CD4-positive, CD25-positive, alpha-beta regulatory T cell (primary cell): Measurements from ENCODE around the gene NOC3L. TPM values are rescaled to one million over a fixed set of nuclear protein-coding genes. Genes with fewer than 3 reads are reported as not detected.

Experiments used
- ATAC-seq, 2 donors: fragments of 150-1000 bp; cut with Tn5 transposase; one replicate each; pipeline ENCODE4 v1.10.0; 2021; ENCODE audit warnings: low read depth in 2 of 2, moderate number of reproducible peaks in 2 of 2, moderate library complexity in 1 of 2
- DNase-seq, 3 donors: peaks; one replicate each; pipeline versions ENCODE4 v3.0.0 to v3.0.0-alpha.2; 2012 to 2022; ENCODE audit warnings: mixed read lengths in 1 of 3
- H3K27ac ChIP-seq: one replicate; pipeline ENCODE4 v1.7.0; 2013; ENCODE audit warnings: mild to moderate bottlenecking, low read length; ENCODE audit not compliant: insufficient read depth, poor library complexity, severe bottlenecking
- H3K27me3 ChIP-seq: one replicate; pipeline ENCODE4 v1.7.0; 2013; ENCODE audit warnings: low read length; ENCODE audit not compliant: control insufficient read depth, insufficient read depth
- H3K36me3 ChIP-seq: one replicate; pipeline ENCODE4 v1.7.0; 2013; ENCODE audit warnings: mild to moderate bottlenecking, low read length, moderate library complexity; ENCODE audit not compliant: control insufficient read depth, insufficient read depth
- H3K4me1 ChIP-seq: 2 replicates; pipeline ENCODE4 v1.7.0; 2013; ENCODE audit warnings: mild to moderate bottlenecking, low read length; ENCODE audit not compliant: insufficient read depth, control insufficient read depth, poor library complexity, severe bottlenecking
- H3K4me3 ChIP-seq: one replicate; pipeline ENCODE4 v1.7.0; 2013; ENCODE audit warnings: low read depth, mild to moderate bottlenecking, low read length, moderate library complexity
- H3K9me3 ChIP-seq, 2 experiments: 1 replicate in 1 of 2; 2 replicates in 1 of 2; pipeline ENCODE4 v1.7.0; 2013; ENCODE audit warnings: low read length in 2 of 2, mild to moderate bottlenecking in 1 of 2, moderate library complexity in 1 of 2; ENCODE audit not compliant: control insufficient read depth in 2 of 2
- H3K27ac Mint-ChIP-seq, 3 donors: one replicate each; pipeline ENCODE4 v1.8.0; 2020 to 2022; ENCODE audit warnings: mild to moderate bottlenecking in 3 of 3, mixed read lengths in 3 of 3, moderate library complexity in 2 of 3
- H3K27me3 Mint-ChIP-seq: one replicate; pipeline ENCODE4 v1.8.0; 2022; ENCODE audit warnings: mild to moderate bottlenecking, mixed read lengths
- H3K36me3 Mint-ChIP-seq: one replicate; pipeline ENCODE4 v1.8.0; 2020; ENCODE audit warnings: mixed read lengths
- H3K4me1 Mint-ChIP-seq, 4 donors: one replicate each; pipeline ENCODE4 v1.8.0; 2020 to 2022; ENCODE audit warnings: mixed read lengths in 4 of 4, mild to moderate bottlenecking in 1 of 4
- H3K4me3 Mint-ChIP-seq, 4 donors: one replicate each; pipeline ENCODE4 v1.8.0; 2020 to 2022; ENCODE audit warnings: mild to moderate bottlenecking in 4 of 4, mixed read lengths in 4 of 4, moderate library complexity in 3 of 4
- H3K9me3 Mint-ChIP-seq, 7 donors: one replicate each; pipeline ENCODE4 v1.8.0; 2020 to 2022; ENCODE audit warnings: mixed read lengths in 7 of 7, mild to moderate bottlenecking in 3 of 7, moderate library complexity in 2 of 7
- polyA plus RNA-seq, 4 donors: library from polyadenylated mRNA; unstranded; fragments of 300-500 nt; fragmentation: Illumina TruSeq; gene quantifications; one replicate each; pipeline ENCODE4 v1.2.3, GENCODE V29; 2021
- total RNA-seq: library from RNA; stranded (reverse); gene quantifications from one replicate; pipeline ENCODE4 v1.2.3, GENCODE V29; 2022

The NOC3L gene
- total and polyA plus RNA-seq, 5 donors from 2014 or later: 10.9 to 16.1 (median 12.3) TPM

DNA sequence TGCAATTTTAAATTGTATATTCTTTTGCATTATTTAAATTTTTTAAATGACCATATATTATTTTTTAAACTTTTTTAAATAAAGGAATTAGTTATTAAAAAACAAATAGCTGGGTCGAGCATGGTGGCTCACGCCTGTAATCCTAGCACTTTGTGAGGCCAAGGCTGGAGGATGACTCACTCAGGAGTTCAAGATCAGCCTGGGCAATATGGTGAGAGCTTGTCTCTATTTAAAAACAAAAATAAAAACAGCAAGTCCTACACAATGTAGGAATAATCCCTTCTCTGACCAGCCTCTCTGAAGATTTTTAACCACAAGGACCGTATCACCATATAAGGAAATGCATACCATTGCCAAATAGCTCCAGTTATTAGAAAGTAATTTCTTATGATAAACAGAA is 19.6 kb downstream of the NOC3L start:
- Histone ChIP-seq H3K4me3 (no peak overlapping the region), H3K9me3 (no peaks in the 10 kb centered on the region), H3K27ac (no peak overlapping the region), H3K36me3 (peaks cover 81% of the 10 kb centered on the region), H3K27me3 (no peaks in the 10 kb centered on the region), H3K4me1 (no peaks in the 10 kb centered on the region)
- Mint-ChIP-seq H3K27ac (no peak overlapping the region), H3K27me3 (no peaks in the 10 kb centered on the region), H3K4me3 (no peak overlapping the region), H3K4me1 (peaks cover 0 to 6% (median under 1%) of the 10 kb centered on the region in 4 donors), H3K9me3 (no peaks in the 10 kb centered on the region), H3K36me3 (peaks cover 51% of the 10 kb centered on the region)
- DNase-seq (no peak), ATAC-seq (no peak)

DNA sequence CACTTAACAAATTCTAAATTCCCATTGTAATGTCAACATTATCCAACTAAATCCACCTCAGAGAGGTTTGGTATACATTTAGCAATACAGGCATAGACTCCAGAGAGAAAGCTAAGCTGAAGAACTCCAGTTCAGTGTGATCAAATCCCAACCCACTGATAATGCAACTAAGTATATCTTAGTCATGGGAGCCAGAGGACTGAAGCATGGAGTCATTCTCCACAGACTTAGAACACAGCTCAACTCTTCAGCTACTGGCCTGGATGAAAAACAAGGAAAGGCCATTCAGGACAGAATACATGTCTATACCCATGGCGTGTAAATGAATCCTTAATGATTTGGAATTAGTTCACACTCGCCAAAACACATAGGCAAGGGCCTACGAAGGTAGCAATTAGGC is 27.9 kb downstream of the NOC3L start:
- Mint-ChIP-seq H3K9me3 (no peaks in the 10 kb centered on the region), H3K27me3 (no peaks in the 10 kb centered on the region), H3K27ac (no peak overlapping the region), H3K4me3 (no peak overlapping the region), H3K4me1 (peaks cover 0 to 6% (median 2%) of the 10 kb centered on the region in 4 donors), H3K36me3 (peaks cover 54% of the 10 kb centered on the region)
- H3K4me1 ChIP-seq: no peaks in the 10 kb centered on the region
- H3K36me3 ChIP-seq: peaks cover 78% of the 10 kb centered on the region
- H3K27me3 ChIP-seq: no peaks in the 10 kb centered on the region
- H3K9me3 ChIP-seq: no peaks in the 10 kb centered on the region
- ATAC-seq (no peak), DNase-seq (no peak)
- no peak overlapping the region for H3K27ac ChIP-seq
- no peak overlapping the region for H3K4me3 ChIP-seq

DNA sequence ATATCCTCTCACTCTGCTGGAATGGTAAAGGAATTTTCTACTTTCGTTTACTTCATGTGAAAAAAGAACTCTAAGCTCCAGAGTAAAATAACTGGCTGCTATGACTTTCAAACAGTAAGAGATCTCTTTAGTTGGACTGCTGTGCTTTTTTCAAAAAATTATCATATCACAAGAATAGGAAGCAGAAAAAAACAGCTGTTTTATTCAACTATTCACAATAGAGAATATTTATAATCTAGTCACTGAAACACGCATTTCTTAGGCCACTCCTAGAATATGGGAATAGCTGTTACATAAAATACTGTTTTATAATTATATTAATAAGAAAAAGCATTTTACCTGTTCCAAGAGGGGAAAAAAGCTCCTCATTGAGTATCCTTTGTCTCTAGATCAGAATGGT is 29.7 kb downstream of the NOC3L start:
- Mint-ChIP-seq H3K27me3 (no peaks in the 10 kb centered on the region), H3K36me3 (peaks cover 40% of the 10 kb centered on the region), H3K27ac (no peak overlapping the region), H3K4me1 (peaks cover 0 to 4% (median 2%) of the 10 kb centered on the region in 4 donors), H3K9me3 (no peaks in the 10 kb centered on the region), H3K4me3 (no peak overlapping the region)
- Histone ChIP-seq H3K4me3 (no peak overlapping the region), H3K36me3 (peaks cover 63% of the 10 kb centered on the region), H3K27me3 (no peaks in the 10 kb centered on the region), H3K4me1 (no peaks in the 10 kb centered on the region), H3K27ac (no peak overlapping the region), H3K9me3 (no peaks in the 10 kb centered on the region)
- no peak for ATAC-seq
- DNase-seq: no peak

DNA sequence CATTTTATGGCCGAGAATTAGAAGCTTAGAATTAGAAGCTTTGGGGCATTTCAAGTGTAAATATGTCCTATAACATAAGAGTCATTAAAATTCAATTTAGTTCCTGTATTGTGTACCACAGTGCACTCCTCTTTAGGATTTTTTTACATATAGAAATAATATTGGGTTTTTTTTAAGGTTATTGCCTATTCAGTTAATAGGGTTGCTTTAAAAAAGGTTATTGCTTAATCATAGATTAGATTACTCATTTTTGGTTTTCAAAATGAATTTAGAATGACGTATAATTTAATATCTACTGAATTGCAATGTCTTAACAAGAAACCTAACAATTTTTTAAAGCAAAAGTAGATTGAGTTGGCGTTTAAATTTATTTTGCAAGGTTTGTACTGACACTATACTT is 34.1 kb downstream of the NOC3L start:
- Mint-ChIP-seq H3K9me3 (no peaks in the 10 kb centered on the region), H3K27ac (no peak overlapping the region), H3K27me3 (no peaks in the 10 kb centered on the region), H3K4me1 (peaks cover 0 to 6% (median 2%) of the 10 kb centered on the region in 4 donors), H3K36me3 (peaks cover 28% of the 10 kb centered on the region), H3K4me3 (no peak overlapping the region)
- H3K27ac ChIP-seq: no peak overlapping the region
- H3K9me3 ChIP-seq: no peaks in the 10 kb centered on the region
- DNase-seq: no peak
- H3K27me3 ChIP-seq: no peaks in the 10 kb centered on the region
- H3K36me3 ChIP-seq: peaks cover 27% of the 10 kb centered on the region
- no peaks in the 10 kb centered on the region for H3K4me1 ChIP-seq
- ATAC-seq: no peak
- no peak overlapping the region for H3K4me3 ChIP-seq

DNA sequence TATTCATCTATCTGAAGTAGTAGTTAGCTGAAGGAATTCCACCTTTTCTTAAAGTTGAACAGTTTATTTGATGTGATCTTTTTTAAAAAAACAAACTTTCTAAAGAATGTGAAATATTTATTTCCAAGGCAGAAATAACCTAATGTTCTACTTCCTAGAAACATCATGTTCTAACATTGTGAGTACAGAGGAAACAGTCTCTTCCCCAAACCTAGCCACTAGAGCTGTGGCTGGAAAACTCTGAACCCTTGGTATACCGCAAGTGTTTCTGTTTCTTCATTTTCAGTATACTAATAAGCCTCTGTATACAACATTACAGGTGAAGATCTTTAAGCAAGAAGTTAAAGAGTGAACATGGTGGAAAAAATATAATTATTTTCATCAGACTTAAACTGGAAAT is 35.1 kb downstream of the NOC3L start:
- Mint-ChIP-seq H3K4me3 (no peak overlapping the region), H3K27me3 (no peaks in the 10 kb centered on the region), H3K27ac (no peak overlapping the region), H3K9me3 (no peaks in the 10 kb centered on the region), H3K4me1 (peaks cover 0 to 6% (median 2%) of the 10 kb centered on the region in 4 donors), H3K36me3 (peaks cover 23% of the 10 kb centered on the region)
- DNase-seq (no peak), ATAC-seq (no peak)
- Histone ChIP-seq H3K36me3 (peaks cover 18% of the 10 kb centered on the region), H3K9me3 (no peaks in the 10 kb centered on the region), H3K27me3 (no peaks in the 10 kb centered on the region), H3K4me3 (no peak overlapping the region), H3K4me1 (no peaks in the 10 kb centered on the region), H3K27ac (no peak overlapping the region)

DNA sequence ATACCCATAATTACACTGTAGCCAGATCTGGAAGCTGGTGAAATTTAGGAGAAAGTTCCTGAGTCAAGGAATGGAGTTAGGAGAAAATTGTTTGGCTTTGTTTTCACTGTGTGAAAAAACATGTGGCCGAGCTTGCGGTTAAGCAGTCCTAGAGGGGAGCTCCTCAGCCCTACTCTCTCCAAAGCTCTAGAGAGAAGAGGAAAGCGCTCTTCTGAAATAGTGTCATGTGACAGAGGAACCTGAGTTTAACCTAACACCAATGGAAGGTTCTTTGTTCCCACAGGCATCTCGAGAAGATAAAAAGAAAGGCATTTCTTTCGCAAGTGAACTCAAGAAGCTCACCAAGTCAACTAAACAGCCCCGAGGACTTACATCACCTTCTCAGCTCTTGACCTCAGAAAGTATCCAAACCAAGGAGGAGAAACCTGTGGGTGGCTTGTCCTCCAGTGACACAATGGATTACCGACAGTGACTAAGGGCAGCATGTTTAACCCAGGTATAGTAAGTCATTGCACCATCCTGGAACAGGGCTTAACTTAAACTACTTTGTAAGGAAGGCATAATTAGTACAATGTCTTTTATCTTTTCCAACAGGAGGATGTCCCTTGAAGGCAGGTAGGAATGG is 38.0 kb downstream of the NOC3L start:
- Mint-ChIP-seq H3K9me3 (no peaks in the 10 kb centered on the region), H3K27ac (peak overlapping the region in 1 of 3 donors; percentile 23), H3K36me3 (peaks cover 14% of the 10 kb centered on the region)

DNA sequence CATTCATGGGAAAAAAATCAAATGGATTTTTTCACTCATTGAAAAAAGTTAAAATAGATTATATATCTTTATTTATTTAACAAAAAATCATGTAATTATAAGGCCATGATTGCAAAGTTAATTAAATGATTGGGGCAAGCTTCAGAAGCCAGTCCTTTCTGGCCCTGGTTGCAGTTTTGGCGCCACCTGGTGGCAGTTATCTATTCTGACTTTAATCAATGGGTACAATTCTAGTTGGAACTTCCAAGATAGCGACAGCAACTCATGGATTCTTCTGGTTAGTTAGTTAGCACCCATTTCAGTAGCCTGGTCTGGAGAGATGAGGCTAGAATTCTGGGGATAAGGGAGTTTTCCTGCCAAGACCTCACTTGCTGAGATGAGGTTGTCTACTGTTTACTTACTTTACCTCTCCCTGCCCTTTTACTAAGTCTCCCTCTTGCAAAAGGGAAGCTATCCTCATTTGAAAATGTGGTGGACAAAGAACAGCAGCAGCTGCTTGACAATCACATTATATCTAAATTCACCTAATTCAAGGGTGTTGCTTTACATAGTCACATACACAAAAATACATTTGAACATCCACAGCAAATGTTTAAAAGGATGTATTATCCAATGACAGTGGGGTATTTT is 42.3 kb downstream of the NOC3L start:
- Histone ChIP-seq H3K36me3 (peaks cover 7% of the 10 kb centered on the region), H3K4me3 (no peak overlapping the region), H3K27ac (no peak overlapping the region), H3K9me3 (no peaks in the 10 kb centered on the region), H3K27me3 (no peaks in the 10 kb centered on the region), H3K4me1 (no peaks in the 10 kb centered on the region)
- DNase-seq (peak; percentile 28 to 67 (median 42)), ATAC-seq (no peak)
- no peaks in the 10 kb centered on the region for H3K9me3 Mint-ChIP-seq
- H3K4me1 Mint-ChIP-seq: no peaks in the 10 kb centered on the region
- H3K27ac Mint-ChIP-seq: no peak overlapping the region
- no peak overlapping the region for H3K4me3 Mint-ChIP-seq
- no peaks in the 10 kb centered on the region for H3K27me3 Mint-ChIP-seq
- peaks cover 9% of the 10 kb centered on the region for H3K36me3 Mint-ChIP-seq

More for the DNA sequence above, 38.0 kb downstream of the NOC3L start:
- Mint-ChIP-seq H3K4me3 (no peak overlapping the region), H3K27me3 (no peaks in the 10 kb centered on the region), H3K4me1 (peaks cover 0 to 6% (median 0%) of the 10 kb centered on the region in 4 donors)
- peaks cover 11% of the 10 kb centered on the region for H3K36me3 ChIP-seq
- DNase-seq: no peak
- no peak for ATAC-seq
- no peaks in the 10 kb centered on the region for H3K27me3 ChIP-seq
- H3K9me3 ChIP-seq: no peaks in the 10 kb centered on the region
- H3K4me3 ChIP-seq: no peak overlapping the region
- no peaks in the 10 kb centered on the region for H3K4me1 ChIP-seq
- H3K27ac ChIP-seq: no peak overlapping the region

DNA sequence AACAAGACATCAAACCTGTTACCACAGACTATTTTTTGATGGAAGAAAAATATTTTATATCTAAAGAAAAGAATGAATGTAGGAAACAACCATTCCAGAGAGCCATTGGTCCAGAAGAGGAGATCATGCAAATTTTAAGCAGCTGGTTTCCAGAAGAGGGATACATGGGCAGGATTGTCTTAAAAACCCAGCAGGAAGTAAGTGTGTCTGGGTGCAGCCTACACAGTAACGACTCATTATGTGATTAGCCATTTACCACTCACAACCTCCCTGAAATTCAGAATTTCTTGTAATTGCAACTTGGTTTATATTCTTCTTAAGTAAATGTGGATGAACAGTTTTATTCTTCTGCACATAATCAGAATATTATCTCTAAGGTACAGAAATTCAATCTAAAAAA is 46.2 kb downstream of the NOC3L start:
- H3K27ac ChIP-seq: no peak overlapping the region
- peaks cover 4% of the 10 kb centered on the region for H3K27me3 Mint-ChIP-seq
- H3K4me1 Mint-ChIP-seq: no peaks in the 10 kb centered on the region
- no peaks in the 10 kb centered on the region for H3K4me1 ChIP-seq
- no peak overlapping the region for H3K4me3 Mint-ChIP-seq
- H3K9me3 ChIP-seq: no peaks in the 10 kb centered on the region
- H3K27me3 ChIP-seq: no peaks in the 10 kb centered on the region
- H3K36me3 ChIP-seq: no peaks in the 10 kb centered on the region
- ATAC-seq (no peak), DNase-seq (peak in 1 of 3 donors; percentile 8)
- H3K27ac Mint-ChIP-seq: no peak overlapping the region
- H3K36me3 Mint-ChIP-seq: peaks cover under 1% of the 10 kb centered on the region
- H3K4me3 ChIP-seq: no peak overlapping the region
- peaks cover 0 to 1% (median 0%) of the 10 kb centered on the region in 7 donors for H3K9me3 Mint-ChIP-seq
